Measurements from ENCODE around the gene C22orf23.

C22orf23 gene

DNA sequence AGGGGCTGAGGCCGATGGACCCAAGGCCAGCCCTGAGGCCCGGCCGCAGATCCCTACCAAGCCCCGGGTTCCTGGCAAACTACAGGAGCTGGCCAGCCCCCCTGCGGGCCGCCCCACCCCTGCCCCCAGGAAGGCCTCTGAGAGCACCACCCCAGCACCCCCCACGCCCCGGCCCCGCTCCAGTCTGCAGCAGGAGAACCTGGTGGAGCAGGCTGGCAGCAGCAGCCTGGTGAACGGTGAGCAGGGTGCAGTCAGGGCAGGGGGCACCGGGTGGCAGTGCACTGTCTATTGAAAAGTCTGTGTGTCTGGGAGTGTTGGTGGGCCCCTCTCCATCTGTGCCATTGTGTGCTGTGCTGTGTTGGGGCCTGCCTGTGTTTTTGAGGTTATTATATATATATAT lies 31.2 kb downstream of the C22orf23 start:
- DNase-seq: no peak

DNA sequence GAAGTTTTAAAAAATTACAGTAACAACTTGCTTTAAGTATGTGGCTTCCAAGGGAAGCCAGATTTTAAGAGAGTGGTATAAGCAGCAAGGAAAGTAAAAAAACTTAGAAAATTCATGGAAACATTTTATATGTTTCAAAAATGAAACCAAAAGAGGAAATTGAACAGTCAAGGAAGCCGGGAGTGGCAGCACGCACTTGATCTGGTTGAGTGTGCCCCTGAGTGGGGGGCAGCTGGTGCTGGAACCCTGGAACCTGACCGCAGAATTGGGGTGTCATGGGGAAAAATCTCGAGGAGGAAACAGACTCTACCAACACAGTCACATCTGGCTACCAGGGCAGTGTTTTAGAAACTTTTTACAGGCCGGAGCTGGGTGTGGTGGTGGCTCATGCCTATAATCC lies 33.3 kb downstream of the C22orf23 start:
- no peak for DNase-seq

- no peak for DNase-seq
Observed at GRCh38 chr22:37918580-37919270, 34.7 kb downstream of the C22orf23 start.

DNA sequence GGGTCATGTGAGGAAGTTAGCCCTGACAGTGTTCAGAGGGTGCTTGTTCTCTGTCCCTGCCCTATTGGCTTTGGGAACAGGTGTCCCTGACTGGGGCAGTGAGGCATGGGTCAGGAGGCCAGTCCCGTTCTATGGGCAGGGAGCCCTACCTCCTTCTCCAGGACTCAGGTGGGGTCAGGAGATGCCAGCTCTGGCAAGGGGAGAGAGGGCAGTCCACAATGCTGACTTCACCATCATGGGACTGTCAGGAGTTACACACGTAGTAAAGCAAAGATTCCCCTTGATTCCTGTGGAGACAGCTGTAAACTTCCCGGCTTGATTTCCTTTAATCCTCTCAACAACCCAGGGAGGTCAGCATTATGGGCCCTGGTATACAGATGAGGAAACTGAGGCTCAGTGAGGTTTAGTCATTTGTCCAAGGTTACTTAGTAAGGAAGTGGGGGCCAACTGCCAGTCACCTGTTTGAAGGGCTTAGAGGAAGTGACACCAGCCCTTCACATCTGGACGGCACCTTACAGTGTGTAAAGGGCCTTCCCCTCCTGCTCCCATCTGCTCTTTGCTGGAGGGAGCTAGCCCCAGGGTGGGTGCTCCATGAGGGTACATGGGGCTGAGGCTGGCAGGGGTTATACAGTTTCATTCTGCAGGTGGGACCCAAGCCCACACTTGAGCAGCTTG lies 35.4 kb downstream of the C22orf23 start:
- DNase-seq: no peak

GRCh38 chr22:37916311-37916710 lies 37.1 kb downstream of the C22orf23 start:
- no peak for DNase-seq

- no peak for DNase-seq
Observed at GRCh38 chr22:37913233-37913721, 40.1 kb downstream of the C22orf23 start.

DNA sequence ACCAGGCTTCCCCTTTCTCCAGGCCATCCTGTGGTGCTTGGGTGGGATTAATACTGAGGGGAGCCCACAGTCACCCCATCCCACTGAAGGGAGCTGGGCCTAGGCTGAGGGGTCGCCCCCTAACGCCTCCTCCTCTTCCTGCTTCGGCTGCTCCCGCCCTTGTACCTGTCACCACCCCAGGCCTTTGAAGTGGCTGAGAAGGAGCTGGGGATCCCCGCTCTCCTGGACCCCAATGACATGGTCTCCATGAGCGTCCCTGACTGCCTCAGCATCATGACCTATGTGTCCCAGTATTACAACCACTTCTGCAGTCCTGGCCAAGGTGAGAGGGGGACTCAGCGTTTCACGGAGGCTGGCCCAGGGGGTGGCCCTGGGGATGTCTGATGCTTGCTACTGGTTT lies 41.2 kb downstream of the C22orf23 start:
- no peak for DNase-seq

DNA sequence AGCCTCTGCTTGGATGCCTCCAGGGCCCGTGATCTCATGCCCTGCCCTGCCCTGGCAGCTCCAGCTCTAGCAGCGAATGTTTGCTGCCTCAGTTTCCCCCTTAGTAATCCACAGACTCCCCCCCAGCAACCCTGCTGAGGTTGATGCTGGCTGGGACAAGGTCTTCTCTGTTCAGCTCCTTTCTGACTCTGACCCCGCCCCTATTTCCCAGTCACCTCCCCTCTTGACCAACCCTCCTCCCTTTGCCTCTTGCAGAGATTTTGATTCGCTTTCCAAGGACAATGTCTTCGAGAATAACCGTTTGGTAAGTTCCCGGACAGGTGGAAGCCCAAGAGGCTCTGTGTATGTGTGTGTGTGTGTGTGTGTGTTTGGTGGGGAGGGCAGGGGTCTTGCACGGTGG lies 41.7 kb downstream of the C22orf23 start:
- DNase-seq: no peak

DNA sequence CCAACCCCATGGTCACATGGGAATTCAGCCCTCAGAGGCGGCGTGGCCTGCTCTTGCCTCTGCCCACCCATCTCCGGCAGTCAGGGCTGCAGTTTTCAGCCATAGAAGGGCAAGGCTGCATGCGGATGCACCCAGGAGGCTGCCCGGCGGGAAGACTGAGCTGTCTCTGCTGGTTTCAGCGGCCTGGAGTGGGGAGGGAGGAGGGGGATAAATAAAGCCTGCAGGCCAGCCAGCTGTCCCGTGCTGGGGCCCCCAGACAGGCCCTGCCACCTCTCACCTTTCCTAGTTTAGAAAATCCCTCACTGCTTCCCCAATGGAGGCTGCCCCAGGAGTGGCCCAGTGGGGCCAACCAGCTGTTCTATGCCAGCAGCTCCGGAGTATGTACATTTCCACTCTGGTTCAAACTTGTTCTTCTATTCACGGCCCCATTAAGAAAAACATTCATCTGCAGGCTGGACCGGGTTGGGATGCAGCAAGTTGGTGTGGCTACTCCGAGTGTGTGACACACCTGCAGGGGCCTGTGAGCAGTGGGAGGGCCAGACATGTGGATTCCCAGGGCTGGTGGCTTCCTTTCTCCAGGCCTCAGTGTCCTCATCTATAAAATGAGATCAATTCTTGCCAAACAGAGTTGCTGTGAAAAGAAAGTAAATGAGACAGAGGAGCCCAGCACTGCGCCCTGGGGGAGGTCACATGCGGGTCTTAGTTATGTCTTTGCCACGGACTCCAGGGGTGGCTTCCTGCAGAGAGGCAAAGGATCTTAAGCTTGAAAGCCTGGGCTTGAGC lies 42.3 kb downstream of the C22orf23 start:
- DNase-seq: no peak

DNA sequence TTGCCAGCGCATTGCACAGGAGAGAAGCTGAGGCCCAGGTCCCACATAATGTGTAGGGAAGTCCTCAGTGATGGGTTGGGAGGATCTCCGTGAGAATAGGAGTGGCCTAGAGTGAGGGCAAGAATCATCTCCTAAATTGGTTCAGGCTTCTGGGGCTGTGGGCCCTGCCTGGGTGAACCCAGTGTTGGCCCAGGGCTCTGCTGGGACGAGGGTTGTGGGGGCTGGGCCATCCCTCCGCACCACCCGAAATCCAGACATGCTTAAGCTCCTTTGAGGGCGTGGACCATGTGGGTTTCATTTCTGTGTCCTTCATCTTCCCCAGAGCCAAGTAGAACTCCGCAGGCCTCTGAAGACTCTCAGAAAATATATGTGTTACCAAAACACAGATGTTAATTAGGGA lies 43.6 kb downstream of the C22orf23 start:
- no peak for DNase-seq

GRCh38 chr22:37907036-37907954 lies 46.1 kb downstream of the C22orf23 start:
- DNase-seq: no peak

DNA sequence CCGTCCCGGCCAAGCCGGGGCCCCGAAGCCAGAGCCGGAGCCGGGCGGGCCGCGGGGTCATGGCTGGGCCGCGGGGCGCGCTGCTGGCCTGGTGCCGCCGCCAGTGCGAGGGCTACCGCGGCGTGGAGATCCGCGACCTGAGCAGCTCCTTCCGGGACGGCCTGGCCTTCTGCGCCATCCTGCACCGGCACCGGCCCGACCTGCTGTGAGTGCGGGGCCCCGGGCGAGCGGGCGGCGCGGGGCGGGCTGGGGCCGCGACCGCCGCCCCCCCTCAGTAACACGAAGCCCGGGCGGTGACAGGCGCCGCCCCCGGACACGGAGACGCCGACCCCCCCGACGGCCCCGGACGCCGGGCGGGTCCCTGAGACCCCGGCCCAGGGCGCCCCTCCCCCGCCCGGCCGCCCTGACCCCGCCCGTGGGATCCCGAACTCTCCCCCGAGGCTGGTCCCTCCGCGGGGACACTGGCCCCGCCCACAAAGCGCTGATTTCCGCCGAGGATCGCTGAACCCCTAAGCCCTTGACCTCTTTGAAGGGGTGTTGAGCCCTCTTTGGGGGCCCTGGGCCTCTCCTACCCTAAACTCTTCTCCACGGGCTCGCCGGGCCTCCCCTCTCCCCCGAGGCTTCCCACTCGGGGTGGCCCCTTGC lies 46.9 kb downstream of the C22orf23 start:
- peak; percentile 79 for DNase-seq

GRCh38 chr22:37905534-37906363 lies 47.7 kb downstream of the C22orf23 start, which contains the start of gene MICALL1:
TSS of gene MICALL1 (plus strand) at chr22:37906297. CDS start at chr22:37906423, 126 bp downstream.
- DNase-seq: peak; percentile 88

DNA sequence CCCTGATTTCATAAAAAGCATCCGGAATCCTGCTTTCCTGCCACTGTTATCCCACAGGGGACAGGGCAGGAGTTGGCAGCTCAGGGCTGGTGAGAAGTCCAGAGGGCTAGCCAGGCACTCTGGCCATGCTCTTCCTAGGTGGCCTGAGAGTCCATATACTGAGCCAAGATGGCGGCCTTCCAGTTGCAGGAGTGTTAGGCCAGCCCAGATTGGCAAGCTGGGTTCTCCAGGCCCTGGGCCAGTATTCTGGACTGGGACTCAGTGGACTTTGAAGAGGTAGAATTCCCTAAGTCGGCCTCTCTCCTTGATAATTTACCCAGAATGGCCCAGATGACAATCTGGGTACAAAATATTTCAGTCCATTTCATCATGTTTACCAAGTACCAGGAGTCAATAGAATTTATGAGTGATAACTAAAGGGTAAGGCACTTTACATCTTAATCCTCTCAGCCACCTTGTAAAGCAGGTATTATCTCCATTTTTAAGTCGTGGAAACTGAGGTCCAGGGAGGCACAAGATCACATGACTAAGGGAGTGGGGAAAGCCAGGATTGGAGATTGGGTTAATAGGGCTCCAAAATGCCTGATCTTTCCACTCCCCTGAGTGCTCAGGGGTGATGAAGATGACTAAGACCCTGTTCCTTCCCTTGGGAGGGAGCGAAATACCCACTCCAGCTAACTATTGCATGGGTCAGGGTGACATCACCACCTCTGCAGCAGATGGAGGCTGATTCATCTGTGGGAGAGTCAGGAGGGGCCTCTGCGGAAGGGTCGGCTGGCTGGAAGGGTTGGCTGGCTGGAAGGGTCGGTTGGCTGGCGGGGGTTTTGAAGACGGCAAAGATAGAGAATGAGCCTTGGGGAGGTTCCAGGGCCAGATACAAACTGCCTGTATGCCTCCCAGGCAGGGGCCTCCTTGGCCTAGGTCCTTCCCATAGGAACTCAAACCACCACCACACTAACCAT lies 48.5 kb downstream of the C22orf23 start:
- no peak for DNase-seq

GRCh38 chr22:37898441-37899181 lies 54.8 kb downstream of the C22orf23 start:
- no peak for DNase-seq

- no peak for DNase-seq
Observed at GRCh38 chr22:37897807-37898206, 55.6 kb downstream of the C22orf23 start.

DNA sequence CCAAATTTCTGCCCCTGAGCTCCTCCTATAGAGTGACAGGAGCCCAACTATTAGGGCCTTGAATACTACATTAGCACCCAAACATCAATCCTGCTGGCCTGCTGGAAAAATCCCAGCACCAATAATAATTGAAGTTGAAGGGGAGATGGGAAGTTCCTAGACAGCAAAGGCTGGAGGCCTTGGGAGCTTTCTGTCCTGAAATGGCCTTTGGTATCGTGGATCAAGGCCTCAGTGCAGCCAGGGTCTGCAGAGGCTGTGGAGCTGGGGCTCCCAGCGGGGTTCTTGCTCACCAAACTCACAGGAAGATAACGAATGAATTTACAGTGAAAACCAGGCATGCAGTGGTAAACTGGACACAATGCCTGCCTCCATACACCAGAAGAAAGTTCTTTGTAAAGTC lies 56.5 kb downstream of the C22orf23 start:
- DNase-seq: no peak

- peak; percentile 75 for DNase-seq
Observed at GRCh38 chr22:37896181-37896592, 57.2 kb downstream of the C22orf23 start.
